ENCODE measurements around the gene CFAP100. TPM values are rescaled to one million over a fixed set of nuclear protein-coding genes. Genes with fewer than 3 reads are reported as not detected.

CFAP100 gene
- total and polyA plus RNA-seq, 2 of the 4 experiments (the other 2 are of a cell fraction), result not detected

DNA sequence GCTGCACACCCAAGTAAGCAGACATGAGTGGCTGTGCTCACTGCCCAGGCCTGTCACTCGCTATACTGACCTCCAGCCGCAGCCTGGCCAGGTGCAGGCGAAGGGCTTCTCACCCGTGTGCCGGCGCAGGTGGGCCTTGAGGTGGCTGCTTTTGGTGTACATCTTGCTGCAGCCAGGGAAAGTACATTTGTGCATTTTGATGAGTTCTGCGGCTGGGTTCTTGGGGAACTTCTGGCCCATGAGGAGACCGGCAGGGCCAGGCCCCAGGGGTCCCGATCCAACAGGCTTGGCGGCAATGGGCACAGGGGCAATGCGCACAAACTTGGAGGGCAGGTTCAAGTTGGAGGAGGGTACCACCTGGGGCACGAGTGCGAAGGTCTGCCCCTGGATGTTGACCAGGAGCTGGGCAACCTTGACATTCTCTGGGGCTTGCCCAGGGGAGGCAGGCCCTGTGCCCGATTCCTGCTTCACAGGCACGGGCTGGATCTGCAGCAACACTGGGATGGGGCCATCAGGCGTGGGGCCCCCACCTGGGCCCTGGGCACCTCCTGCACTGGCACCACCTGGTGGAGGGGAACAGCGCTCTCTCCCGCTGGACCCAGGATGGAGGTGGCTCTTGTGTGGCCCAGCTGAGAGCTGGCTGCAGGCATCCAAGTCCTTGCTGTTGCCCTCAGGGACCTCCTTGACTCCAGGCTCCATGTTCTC lies 42.8 kb upstream of the CFAP100 start:
- H2BK120ac ChIP-seq (ENCODE audit: low read depth, low read length), result no peak overlapping the region
- no peaks in the 10 kb centered on the region for H3K79me1 ChIP-seq (ENCODE audit: low read depth in 1 of 2, low read length in 2 of 2)
- dilution Hi-C loops (cut with HindIII; ENCODE audit: low sequenced_read_pairs, unreplicated experiment), result no loop called here
- H3K4me1 ChIP-seq (ENCODE audit: control insufficient read depth, insufficient read depth, low read length), result peaks cover 3% of the 10 kb centered on the region; the same call in 1 of the 2 replicates
- H3K4me2 ChIP-seq (ENCODE audit: low read depth, low read length), result no peak overlapping the region
- H2BK15ac ChIP-seq (ENCODE audit: low read depth, low read length), result no peak overlapping the region
- no peak overlapping the region for H3K27ac ChIP-seq (ENCODE audit: insufficient read depth, low read length)
- H3K56ac ChIP-seq (ENCODE audit: extremely low read depth, insufficient read depth, low read length), result no peak overlapping the region
- H3K27me3 ChIP-seq (ENCODE audit: control insufficient read depth, insufficient read depth, low read length), result no peaks in the 10 kb centered on the region; the same call in 1 of the 2 replicates
- H3K36me3 ChIP-seq (ENCODE audit: control insufficient read depth, insufficient read depth, low read length), result peaks cover 1% of the 10 kb centered on the region; the same call in 1 of the 2 replicates
- H3K9me3 ChIP-seq (ENCODE audit: control insufficient read depth, insufficient read depth, low read length), result no peaks in the 10 kb centered on the region
- no peak overlapping the region for H4K5ac ChIP-seq (ENCODE audit: low read depth, low read length)
- ChIA-PET POLR2A (ENCODE audit: unreplicated experiment) (interaction anchor here (0.5 kb wide), 1 partner anchor 174 kb away, joined by 3 read pairs; no protein-coding TSS in a partner anchor), CTCF (no interaction called here)
- 85% methylated on average over 11 of the region's 18 CpGs; no CpG with 5 or more reads in 1 of the 2 experiments for WGBS, 2 experiments (ENCODE audit: extremely low coverage in 2 of 2, insufficient read length in 1 of 2)
- H3K4ac ChIP-seq (ENCODE audit: low read depth, low read length), result no peak overlapping the region
- in situ Hi-C loops (cut with MboI; ENCODE audit: low sequenced_read_pairs), result no loop called here
- TF ChIP-seq, protein P1, sequence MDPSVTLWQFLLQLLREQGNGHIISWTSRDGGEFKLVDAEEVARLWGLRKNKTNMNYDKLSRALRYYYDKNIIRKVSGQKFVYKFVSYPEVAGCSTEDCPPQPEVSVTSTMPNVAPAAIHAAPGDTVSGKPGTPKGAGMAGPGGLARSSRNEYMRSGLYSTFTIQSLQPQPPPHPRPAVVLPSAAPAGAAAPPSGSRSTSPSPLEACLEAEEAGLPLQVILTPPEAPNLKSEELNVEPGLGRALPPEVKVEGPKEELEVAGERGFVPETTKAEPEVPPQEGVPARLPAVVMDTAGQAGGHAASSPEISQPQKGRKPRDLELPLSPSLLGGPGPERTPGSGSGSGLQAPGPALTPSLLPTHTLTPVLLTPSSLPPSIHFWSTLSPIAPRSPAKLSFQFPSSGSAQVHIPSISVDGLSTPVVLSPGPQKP (IDR thresholded peaks at IDR 0.05; ENCODE audit: borderline replicate concordance, low read depth, low read length), result no peak
- TF ChIP-seq CHD1 (IDR thresholded peaks at IDR 0.05; ENCODE audit: low read depth, low read length) (no peak), POLR2A (IDR thresholded peaks at IDR 0.05; ENCODE audit: low read depth, low read length) (no peak), CTCF (conservative IDR thresholded peaks at IDR 0.05; ENCODE audit: low read depth, low read length) (no peak)
- TF ChIP-seq, protein P2, sequence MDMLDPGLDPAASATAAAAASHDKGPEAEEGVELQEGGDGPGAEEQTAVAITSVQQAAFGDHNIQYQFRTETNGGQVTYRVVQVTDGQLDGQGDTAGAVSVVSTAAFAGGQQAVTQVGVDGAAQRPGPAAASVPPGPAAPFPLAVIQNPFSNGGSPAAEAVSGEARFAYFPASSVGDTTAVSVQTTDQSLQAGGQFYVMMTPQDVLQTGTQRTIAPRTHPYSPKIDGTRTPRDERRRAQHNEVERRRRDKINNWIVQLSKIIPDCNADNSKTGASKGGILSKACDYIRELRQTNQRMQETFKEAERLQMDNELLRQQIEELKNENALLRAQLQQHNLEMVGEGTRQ (IDR thresholded peaks at IDR 0.05; ENCODE audit: low read depth, low read length), result no peak
- H3K23ac ChIP-seq (ENCODE audit: low read depth, low read length), result no peak overlapping the region
- no peak overlapping the region for H4K91ac ChIP-seq (ENCODE audit: insufficient read depth, low read depth, low read length)
- no peak overlapping the region for H4K8ac ChIP-seq (ENCODE audit: low read depth in 2 of 2, low read length in 2 of 2)
- intact Hi-C loops (cut with micrococcal nuclease), result no loop called here
- no peak overlapping the region for H2AK9ac ChIP-seq (replicated peaks; ENCODE audit: low read depth, low read length, poor library complexity)
- BruUV-seq (replicated peaks), result no TSS peak
- H3K14ac ChIP-seq (replicated peaks; ENCODE audit: low read depth, low read length), result no peak overlapping the region
- DNase-seq (no peak), ATAC-seq (ENCODE audit: low read depth) (no peak)
- no peak overlapping the region for H3K4me3 ChIP-seq (ENCODE audit: insufficient read depth, low read depth, low read length)
- no peak overlapping the region for H2AFZ ChIP-seq (replicated peaks; ENCODE audit: low read length, poor library complexity)
- H3K9me1 ChIP-seq (ENCODE audit: insufficient read depth, low read length), result no peaks in the 10 kb centered on the region
- no peak overlapping the region for H3K9ac ChIP-seq (ENCODE audit: low read depth, low read length)
- H3K18ac ChIP-seq (ENCODE audit: low read depth, low read length), result no peak overlapping the region
- H2AK5ac ChIP-seq (ENCODE audit: low read depth, low read length), result no peak overlapping the region
- H4K20me1 ChIP-seq (ENCODE audit: insufficient read depth, low read length), result no peaks in the 10 kb centered on the region; the same call in 1 of the 2 replicates
- H2BK5ac ChIP-seq (ENCODE audit: low read depth, low read length, poor library complexity, severe bottlenecking), result no peak overlapping the region
- no peak overlapping the region for H2BK20ac ChIP-seq (ENCODE audit: low read depth, low read length)
